ENCODE data around the gene SHOX. TPM values are rescaled to one million over a fixed set of nuclear protein-coding genes. Genes with fewer than 3 reads are reported as not detected.

Gene SHOX
- total RNA-seq, 1 experiment from 2014 or later: not detected

DNA sequence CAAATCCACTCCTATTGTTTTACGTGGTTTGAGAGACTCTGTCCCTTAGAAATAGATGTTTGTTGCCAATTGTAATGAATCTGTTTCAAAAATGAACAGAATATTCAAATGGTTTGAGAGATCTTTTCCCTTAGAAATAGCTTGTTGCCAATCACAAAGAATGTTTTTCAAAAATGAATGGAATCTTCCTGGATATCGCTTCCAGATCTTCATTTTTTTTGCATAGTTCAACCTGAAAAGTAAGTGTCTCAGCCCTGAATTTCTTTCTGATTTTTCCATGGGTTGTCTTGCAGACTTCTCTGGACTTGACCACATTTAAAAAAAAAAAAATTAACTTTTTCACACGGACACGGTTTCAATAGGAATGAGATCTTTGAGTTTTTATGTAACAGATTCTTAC is 22.7 kb downstream of the SHOX start:
- Histone ChIP-seq H3K9me3 (no peaks in the 10 kb centered on the region), H3K4me3 (ENCODE audit: low read depth, low read length) (no peak overlapping the region), H3K36me3 (ENCODE audit: control insufficient read depth, insufficient read depth, low read length) (no peaks in the 10 kb centered on the region), H3K27me3 (replicated peaks; ENCODE audit: control insufficient read depth, insufficient read depth, low read length) (no peaks in the 10 kb centered on the region), H3K4me1 (no peaks in the 10 kb centered on the region)
- Mint-ChIP-seq H3K4me1 (ENCODE audit: low read depth, unreplicated experiment) (no peaks in the 10 kb centered on the region), H3K9me3 (ENCODE audit: unreplicated experiment) (no peaks in the 10 kb centered on the region), H3K36me3 (ENCODE audit: insufficient read depth, unreplicated experiment) (no peaks in the 10 kb centered on the region), H3K27ac (ENCODE audit: unreplicated experiment) (no peak overlapping the region), H3K4me3 (ENCODE audit: unreplicated experiment) (no peak overlapping the region), H3K27me3 (ENCODE audit: insufficient read depth, unreplicated experiment) (peaks cover 3% of the 10 kb centered on the region)
- no peak for DNase-seq
- CTCF ChIA-PET: no interaction called here
- TF ChIP-seq, protein P1, sequence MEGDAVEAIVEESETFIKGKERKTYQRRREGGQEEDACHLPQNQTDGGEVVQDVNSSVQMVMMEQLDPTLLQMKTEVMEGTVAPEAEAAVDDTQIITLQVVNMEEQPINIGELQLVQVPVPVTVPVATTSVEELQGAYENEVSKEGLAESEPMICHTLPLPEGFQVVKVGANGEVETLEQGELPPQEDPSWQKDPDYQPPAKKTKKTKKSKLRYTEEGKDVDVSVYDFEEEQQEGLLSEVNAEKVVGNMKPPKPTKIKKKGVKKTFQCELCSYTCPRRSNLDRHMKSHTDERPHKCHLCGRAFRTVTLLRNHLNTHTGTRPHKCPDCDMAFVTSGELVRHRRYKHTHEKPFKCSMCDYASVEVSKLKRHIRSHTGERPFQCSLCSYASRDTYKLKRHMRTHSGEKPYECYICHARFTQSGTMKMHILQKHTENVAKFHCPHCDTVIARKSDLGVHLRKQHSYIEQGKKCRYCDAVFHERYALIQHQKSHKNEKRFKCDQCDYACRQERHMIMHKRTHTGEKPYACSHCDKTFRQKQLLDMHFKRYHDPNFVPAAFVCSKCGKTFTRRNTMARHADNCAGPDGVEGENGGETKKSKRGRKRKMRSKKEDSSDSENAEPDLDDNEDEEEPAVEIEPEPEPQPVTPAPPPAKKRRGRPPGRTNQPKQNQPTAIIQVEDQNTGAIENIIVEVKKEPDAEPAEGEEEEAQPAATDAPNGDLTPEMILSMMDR (IDR thresholded peaks at IDR 0.05; ENCODE audit: insufficient read depth in 1 of 2, low read depth in 1 of 2, low read length in 1 of 2, severe bottlenecking in 1 of 2, unreplicated experiment in 1 of 2): no peak
- POLR2A ChIA-PET: no interaction called here
- BruUV-seq (replicated peaks): no TSS peak
- intact Hi-C loops (cut with micrococcal nuclease; ENCODE audit: unreplicated experiment): no loop called here

DNA sequence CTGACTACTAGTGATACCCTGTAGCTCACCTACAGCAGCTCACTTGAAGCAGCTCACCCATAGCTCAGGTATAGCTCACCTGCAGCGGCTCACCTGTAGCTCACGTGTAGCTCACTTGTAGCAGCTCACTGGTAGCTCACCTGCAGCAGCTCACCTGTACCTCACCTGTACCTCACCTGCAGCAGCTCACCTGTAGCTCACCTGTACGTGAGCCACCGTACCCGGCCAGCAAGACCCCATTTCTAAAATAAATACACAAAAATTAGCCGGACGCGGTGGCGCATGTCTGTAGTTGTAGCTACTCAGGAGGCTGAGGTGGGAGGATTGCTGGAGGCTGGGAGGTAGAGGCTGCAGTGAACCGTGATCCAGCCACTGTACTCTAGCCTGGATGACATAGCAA is 30.6 kb downstream of the SHOX start:
- POLR2A ChIA-PET: no interaction called here
- Histone ChIP-seq H3K27me3 (replicated peaks; ENCODE audit: control insufficient read depth, insufficient read depth, low read length) (no peaks in the 10 kb centered on the region), H3K36me3 (ENCODE audit: control insufficient read depth, insufficient read depth, low read length) (no peaks in the 10 kb centered on the region), H3K4me3 (ENCODE audit: low read depth, low read length) (no peak overlapping the region), H3K4me1 (no peaks in the 10 kb centered on the region), H3K9me3 (no peaks in the 10 kb centered on the region)
- H3K9me3 Mint-ChIP-seq (ENCODE audit: unreplicated experiment): no peaks in the 10 kb centered on the region
- H3K27me3 Mint-ChIP-seq (ENCODE audit: insufficient read depth, unreplicated experiment): no peaks in the 10 kb centered on the region
- H3K4me1 Mint-ChIP-seq (ENCODE audit: low read depth, unreplicated experiment): no peaks in the 10 kb centered on the region
- H3K36me3 Mint-ChIP-seq (ENCODE audit: insufficient read depth, unreplicated experiment): no peaks in the 10 kb centered on the region
- CTCF ChIA-PET: no interaction called here
- TF ChIP-seq, protein P1 (IDR thresholded peaks at IDR 0.05; ENCODE audit: insufficient read depth in 1 of 2, low read depth in 1 of 2, low read length in 1 of 2, severe bottlenecking in 1 of 2, unreplicated experiment in 1 of 2): no peak
- no peak overlapping the region for H3K4me3 Mint-ChIP-seq (ENCODE audit: unreplicated experiment)
- no TSS peak for BruUV-seq (replicated peaks)
- intact Hi-C loops (cut with micrococcal nuclease; ENCODE audit: unreplicated experiment): no loop called here
- DNase-seq: no peak
- H3K27ac Mint-ChIP-seq (ENCODE audit: unreplicated experiment): no peak overlapping the region

DNA sequence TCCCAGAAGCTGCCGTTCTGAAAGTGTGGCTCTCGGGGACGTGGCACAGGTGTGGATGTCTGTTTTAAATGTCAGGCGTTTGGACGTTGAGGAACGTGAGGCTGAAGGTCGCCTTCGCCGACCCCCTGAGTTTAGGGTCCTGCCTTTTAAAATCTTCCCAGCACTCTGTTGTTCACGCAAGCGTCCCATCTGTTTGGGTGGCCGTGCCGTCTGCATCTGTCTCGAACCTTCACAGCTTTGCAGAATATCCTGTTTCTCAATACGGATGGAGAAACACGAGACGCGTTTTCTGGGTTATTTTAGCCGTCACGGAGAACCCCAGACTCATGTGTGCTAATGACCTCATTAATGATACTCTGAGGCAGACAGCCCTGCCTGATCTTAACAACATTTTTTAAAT is 31.5 kb downstream of the SHOX start:
- Mint-ChIP-seq H3K36me3 (ENCODE audit: insufficient read depth, unreplicated experiment) (no peaks in the 10 kb centered on the region), H3K9me3 (ENCODE audit: unreplicated experiment) (no peaks in the 10 kb centered on the region), H3K27ac (ENCODE audit: unreplicated experiment) (no peak overlapping the region)

More for the DNA sequence above, 31.5 kb downstream of the SHOX start:
- DNase-seq: no peak
- H3K9me3 ChIP-seq: no peaks in the 10 kb centered on the region
- ChIA-PET POLR2A (no interaction called here), CTCF (no interaction called here)
- BruUV-seq (replicated peaks): no TSS peak
- H3K27me3 ChIP-seq (replicated peaks; ENCODE audit: control insufficient read depth, insufficient read depth, low read length): no peaks in the 10 kb centered on the region
- no peak overlapping the region for H3K4me3 ChIP-seq (ENCODE audit: low read depth, low read length)
- no peaks in the 10 kb centered on the region for H3K4me1 ChIP-seq
- TF ChIP-seq, protein P1 (IDR thresholded peaks at IDR 0.05; ENCODE audit: insufficient read depth in 1 of 2, low read depth in 1 of 2, low read length in 1 of 2, severe bottlenecking in 1 of 2, unreplicated experiment in 1 of 2): no peak
- H3K36me3 ChIP-seq (ENCODE audit: control insufficient read depth, insufficient read depth, low read length): no peaks in the 10 kb centered on the region
- H3K4me1 Mint-ChIP-seq (ENCODE audit: low read depth, unreplicated experiment): no peaks in the 10 kb centered on the region
- no peaks in the 10 kb centered on the region for H3K27me3 Mint-ChIP-seq (ENCODE audit: insufficient read depth, unreplicated experiment)
- no peak overlapping the region for H3K4me3 Mint-ChIP-seq (ENCODE audit: unreplicated experiment)
- intact Hi-C loops (cut with micrococcal nuclease; ENCODE audit: unreplicated experiment): no loop called here

Measured in Caco-2 (cell line).